Endothelial cell of umbilical vein (primary cell): Measurements from ENCODE around the gene TSC22D1. TPM values are rescaled to one million over a fixed set of nuclear protein-coding genes. Genes with fewer than 3 reads are reported as not detected.
A peak's percentile ranks its signal among the peaks of the same experiment; 100 is the strongest.

Experiments
- BruUV-seq: library from RNA; stranded (reverse); fragments of 400-500 nt; replicated peaks from 2 replicates; lab custom pipeline; 2021; lab: Mats Ljungman, UMichigan
- CTCF ChIA-PET: fragments of 300-600, 350-600 bp; sonication (Branson Sonifier 250); formaldehyde crosslinking; loops from one replicate; lab custom pipeline; 2021; ENCODE audit warnings: antibody characterized with exemption, inconsistent platforms; lab: Charles Lee
- POLR2A ChIA-PET: fragments of 300-600, 350-600 bp; sonication (Branson Sonifier 250); formaldehyde crosslinking; loops from one replicate; lab custom pipeline; 2021; ENCODE audit warnings: antibody characterized with exemption, inconsistent platforms; lab: Charles Lee
- DNase-seq: peaks from one replicate; pipeline ENCODE4 v3.0.0-alpha.2; 2011; ENCODE audit warnings: low read depth, low spot score
- FAIRE-seq: peaks from 2 replicates; lab custom pipeline; 2011; peaks lifted over from hg19 to GRCh38; lab: Jason Lieb, UNC
- H2AFZ ChIP-seq: 2 replicates; pipeline ENCODE4 v1.6.0; 2012; ENCODE audit warnings: low read depth, low read length, control low read depth, inconsistent platforms
- H3K27ac ChIP-seq: 2 replicates; pipeline ENCODE4 v1.5.1; 2011; ENCODE audit warnings: low read depth, mild to moderate bottlenecking, control low read depth, low read length, moderate library complexity; ENCODE audit not compliant: insufficient read depth
- H3K27me3 ChIP-seq, 2 experiments: 2 replicates each; pipeline versions ENCODE4 v1.6.0 to v1.6.1; 2011; ENCODE audit warnings: low read length in 2 of 2, mixed read lengths in 1 of 2; ENCODE audit not compliant: control insufficient read depth in 2 of 2, insufficient read depth in 2 of 2
- H3K36me3 ChIP-seq, 2 experiments: 2 replicates in 1 of 2; 3 replicates in 1 of 2; pipeline ENCODE4 v1.5.1; 2011; ENCODE audit warnings: low read length in 2 of 2, mild to moderate bottlenecking in 1 of 2, moderate library complexity in 1 of 2; ENCODE audit not compliant: control insufficient read depth in 2 of 2, insufficient read depth in 2 of 2; ENCODE audit errors: extremely low read depth in 1 of 2
- H3K4me1 ChIP-seq: 3 replicates; pipeline ENCODE4 v1.5.1; 2011; ENCODE audit warnings: mild to moderate bottlenecking, low read length; ENCODE audit not compliant: control insufficient read depth, insufficient read depth; ENCODE audit errors: extremely low read depth
- H3K4me2 ChIP-seq: 2 replicates; pipeline ENCODE4 v1.6.1; 2011; ENCODE audit warnings: low read length, control low read depth, mixed read lengths; ENCODE audit not compliant: insufficient read depth
- H3K4me3 ChIP-seq, 3 experiments: fragments of 200-600 bp in 1 of 3; sonication (generic), shearing (Covaris generic) in 1 of 3; replicated peaks in 1 of 3; 2 replicates each; pipeline ENCODE4 v1.5.1; 2011 to 2016; ENCODE audit warnings: control low read depth in 3 of 3, low read length in 3 of 3, mild to moderate bottlenecking in 2 of 3, inconsistent platforms in 1 of 3, low read depth in 1 of 3, moderate library complexity in 1 of 3; ENCODE audit not compliant: insufficient read depth in 1 of 3
- H3K79me2 ChIP-seq: 2 replicates; pipeline ENCODE4 v1.6.0; 2012; ENCODE audit warnings: low read length, inconsistent platforms; ENCODE audit not compliant: control insufficient read depth, insufficient read depth
- H3K9ac ChIP-seq: replicated peaks from 2 replicates; pipeline ENCODE3; 2011; ENCODE audit warnings: low read length, control low read depth; ENCODE audit not compliant: insufficient read depth; ENCODE audit errors: extremely low read depth
- H3K9me1 ChIP-seq: replicated peaks from 3 replicates; pipeline ENCODE4 v1.6.0; 2011; ENCODE audit warnings: mild to moderate bottlenecking, low read length; ENCODE audit not compliant: control insufficient read depth, insufficient read depth; ENCODE audit errors: extremely low read depth
- H3K9me3 ChIP-seq: replicated peaks from 2 replicates; pipeline ENCODE4 v1.5.1; 2012; ENCODE audit warnings: low read length, inconsistent platforms; ENCODE audit not compliant: control insufficient read depth, insufficient read depth
- H4K20me1 ChIP-seq: replicated peaks from 2 replicates; pipeline ENCODE3; 2011; ENCODE audit warnings: mild to moderate bottlenecking, low read length; ENCODE audit not compliant: control insufficient read depth, insufficient read depth; ENCODE audit errors: extremely low read depth
- EZH2 ChIP-seq: IDR thresholded peaks from 2 replicates; pipeline ENCODE4 v1.6.1; 2012; ENCODE audit warnings: borderline replicate concordance, low read depth, mild to moderate bottlenecking, moderate library complexity, low read length, inconsistent platforms; ENCODE audit not compliant: severe bottlenecking
- FOS ChIP-seq: IDR thresholded peaks from 2 replicates; pipeline ENCODE4 v1.6.1; 2011; ENCODE audit warnings: mild to moderate bottlenecking, low read length, moderate library complexity, borderline replicate concordance; ENCODE audit not compliant: insufficient read depth
- JUN ChIP-seq: IDR thresholded peaks from 2 replicates; pipeline ENCODE4 v1.6.1; 2011; ENCODE audit warnings: borderline replicate concordance, low read depth; ENCODE audit not compliant: insufficient read length, insufficient read depth
- MYC ChIP-seq: IDR thresholded peaks from one replicate; pipeline ENCODE4 v1.6.1; 2011; ENCODE audit warnings: mild to moderate bottlenecking, low read depth, low read length
- POLR2A ChIP-seq: IDR thresholded peaks from 2 replicates; pipeline ENCODE4 v1.6.1; 2012; ENCODE audit warnings: low read depth, mild to moderate bottlenecking, control low read depth, low read length
- POLR2AphosphoS5 ChIP-seq: IDR thresholded peaks from 2 replicates; pipeline ENCODE4 v1.6.1; 2012; ENCODE audit warnings: low read depth, mild to moderate bottlenecking, control low read depth, low read length, moderate library complexity; ENCODE audit not compliant: insufficient read depth
- dilution Hi-C: fragments of 300-500 bp; cut with MboI; formaldehyde crosslinking; loops from one replicate; pipeline ENCODE4 v1.15.0; 2019; ENCODE audit warnings: low sequenced_read_pairs; ENCODE audit not compliant: extremely low pct_ligation_motif_present
- intact Hi-C: fragments of 100-400 bp; cut with micrococcal nuclease; formaldehyde crosslinking; loops from one replicate; pipeline ENCODE4 v1.10.0; 2022
- polyA plus RNA-seq, 4 experiments: library from polyadenylated mRNA; depleted of rRNA in 3 of 4; stranded (reverse) in 3 of 4; unstranded in 1 of 4; fragments of >200 nt; gene quantifications; 2 replicates each; pipeline versions ENCODE4 v1.2.1 to v1.2.3, GENCODE V29; 2011 to 2012; ENCODE audit warnings: missing spikeins in 1 of 4
- total RNA-seq: library from RNA; stranded (reverse); gene quantifications from 2 replicates; pipeline ENCODE4 v1.2.3, GENCODE V29; 2021
- TF ChIP-seq, protein P1 (sequence below): IDR thresholded peaks from 2 replicates; pipeline ENCODE4 v1.6.1; 2011; ENCODE audit not compliant: insufficient read depth, insufficient read length
- TF ChIP-seq, protein P2 (sequence below), 2 donors: IDR thresholded peaks; 1 replicate in 1 of 2; 2 replicates in 1 of 2; pipeline ENCODE4 v1.5.1; 2011; ENCODE audit warnings: low read length in 2 of 2, mild to moderate bottlenecking in 2 of 2, moderate library complexity in 2 of 2, control low read depth in 1 of 2, inconsistent platforms in 1 of 2, low read depth in 1 of 2; ENCODE audit not compliant: insufficient read depth in 1 of 2; ENCODE audit errors: extremely low read depth in 1 of 2

The TSC22D1 gene
- total and polyA plus RNA-seq, 2 donors (not counting 3 experiments of a cell fraction or from before 2014, with no cell fraction given), result 47.7 to 51.8 TPM

DNA sequence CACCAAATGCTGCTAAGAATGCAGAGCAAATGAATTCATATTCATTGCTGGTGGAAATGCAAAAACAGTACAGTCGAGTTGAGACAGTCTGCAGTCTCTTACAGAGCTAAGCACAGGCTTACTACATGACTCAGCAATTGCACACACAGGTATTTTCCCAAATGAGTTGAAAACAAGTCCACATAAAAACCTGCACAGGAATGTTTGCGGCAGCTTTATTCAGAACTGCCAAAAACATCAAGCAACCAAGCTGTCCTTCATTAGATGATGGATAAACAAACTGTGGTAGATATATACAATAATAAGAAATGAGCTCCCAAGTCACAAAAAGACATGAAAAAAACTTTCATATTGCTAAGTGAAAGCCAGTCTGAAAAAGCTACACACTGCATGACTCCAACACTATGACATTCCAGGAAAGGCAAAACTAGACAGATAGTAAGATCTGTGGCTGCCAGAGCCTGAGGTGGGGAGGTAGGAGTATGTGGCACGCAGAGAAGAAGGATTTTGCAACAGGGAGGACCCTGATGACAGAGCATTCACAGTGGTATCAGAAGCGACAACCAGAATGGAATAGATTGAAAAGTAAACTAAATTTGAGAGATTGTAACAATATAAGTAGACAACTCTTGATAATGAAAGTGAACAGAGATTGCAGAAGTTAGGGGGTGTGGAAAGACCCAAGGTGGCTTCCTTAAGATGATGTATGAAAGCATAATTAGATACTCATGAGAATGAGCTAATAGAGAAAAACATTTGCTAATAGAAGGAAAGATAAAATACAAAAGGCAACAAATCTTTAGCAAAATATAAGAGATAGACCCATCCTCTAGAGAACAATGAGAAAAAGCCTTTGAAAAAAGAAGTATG is 52.7 kb downstream of the TSC22D1 start:
- FAIRE-seq (no peak), DNase-seq (peak; percentile 43)
- H3K27me3 ChIP-seq, result no peaks in the 10 kb centered on the region
- no peaks in the 10 kb centered on the region for H3K36me3 ChIP-seq
- ChIA-PET POLR2A (no interaction called here), CTCF (interaction anchor here (0.8 to 1.5 kb wide), 10 partner anchors 10 to 451 kb away, joined by 3 to 9 read pairs (median 3); no protein-coding TSS in a partner anchor)
- H3K9me1 ChIP-seq, result no peaks in the 10 kb centered on the region
- no peak overlapping the region for H3K27ac ChIP-seq
- H3K9ac ChIP-seq, result no peak overlapping the region
- no peaks in the 10 kb centered on the region for H3K79me2 ChIP-seq
- dilution Hi-C loops (no loop called here), intact Hi-C loops (no loop called here)
- no peak overlapping the region for H2AFZ ChIP-seq
- H4K20me1 ChIP-seq, result no peaks in the 10 kb centered on the region
- H3K4me2 ChIP-seq, result no peak overlapping the region
- H3K9me3 ChIP-seq, result no peaks in the 10 kb centered on the region
- TF ChIP-seq EZH2, result no peak
- TF ChIP-seq POLR2A, result no peak
- no peak for TF ChIP-seq POLR2AphosphoS5
- TF ChIP-seq, protein P1, sequence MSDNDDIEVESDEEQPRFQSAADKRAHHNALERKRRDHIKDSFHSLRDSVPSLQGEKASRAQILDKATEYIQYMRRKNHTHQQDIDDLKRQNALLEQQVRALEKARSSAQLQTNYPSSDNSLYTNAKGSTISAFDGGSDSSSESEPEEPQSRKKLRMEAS, result no peak
- no peak for TF ChIP-seq JUN
- TF ChIP-seq MYC, result no peak
- TF ChIP-seq, protein P2, sequence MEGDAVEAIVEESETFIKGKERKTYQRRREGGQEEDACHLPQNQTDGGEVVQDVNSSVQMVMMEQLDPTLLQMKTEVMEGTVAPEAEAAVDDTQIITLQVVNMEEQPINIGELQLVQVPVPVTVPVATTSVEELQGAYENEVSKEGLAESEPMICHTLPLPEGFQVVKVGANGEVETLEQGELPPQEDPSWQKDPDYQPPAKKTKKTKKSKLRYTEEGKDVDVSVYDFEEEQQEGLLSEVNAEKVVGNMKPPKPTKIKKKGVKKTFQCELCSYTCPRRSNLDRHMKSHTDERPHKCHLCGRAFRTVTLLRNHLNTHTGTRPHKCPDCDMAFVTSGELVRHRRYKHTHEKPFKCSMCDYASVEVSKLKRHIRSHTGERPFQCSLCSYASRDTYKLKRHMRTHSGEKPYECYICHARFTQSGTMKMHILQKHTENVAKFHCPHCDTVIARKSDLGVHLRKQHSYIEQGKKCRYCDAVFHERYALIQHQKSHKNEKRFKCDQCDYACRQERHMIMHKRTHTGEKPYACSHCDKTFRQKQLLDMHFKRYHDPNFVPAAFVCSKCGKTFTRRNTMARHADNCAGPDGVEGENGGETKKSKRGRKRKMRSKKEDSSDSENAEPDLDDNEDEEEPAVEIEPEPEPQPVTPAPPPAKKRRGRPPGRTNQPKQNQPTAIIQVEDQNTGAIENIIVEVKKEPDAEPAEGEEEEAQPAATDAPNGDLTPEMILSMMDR (IDR thresholded peaks at IDR 0.05; ENCODE audit: extremely low read depth in 1 of 2, insufficient read depth in 1 of 2, low read depth in 1 of 2, low read length in 2 of 2), result no peak
- no peak for TF ChIP-seq FOS
- H3K4me3 ChIP-seq, result no peak overlapping the region
- BruUV-seq, result no TSS peak
- H3K4me1 ChIP-seq, result peaks cover 2% of the 10 kb centered on the region
